ENCODE data around the gene NOS1. TPM values are rescaled to one million over a fixed set of nuclear protein-coding genes. Genes with fewer than 3 reads are reported as not detected.
"Not testable (repeated sequence)": the region's sequence is repeated elsewhere in the genome, so short reads cannot be mapped to it uniquely, and the experiment has no call there.

The NOS1 gene
- total RNA-seq, 1 donor from 2014 or later = not detected

GRCh38 chr12:117182866-117183265 is 178.6 kb downstream of the NOS1 start:
- TF ChIP-seq CTCF (IDR thresholded peaks at IDR 0.05) = no peak
- Mint-ChIP-seq H3K4me3 (ENCODE audit: unreplicated experiment) (no peak overlapping the region), H3K36me3 (ENCODE audit: low read depth) (peaks cover 34% of the 10 kb centered on the region), H3K9me3 (ENCODE audit: low read depth) (peaks cover 9% of the 10 kb centered on the region), H3K4me1 (ENCODE audit: low read depth) (no peaks in the 10 kb centered on the region), H3K27me3 (ENCODE audit: low read depth) (no peaks in the 10 kb centered on the region), H3K27ac (ENCODE audit: unreplicated experiment) (no peak overlapping the region)
- DNase-seq (ENCODE audit: low spot score) = no peak

DNA sequence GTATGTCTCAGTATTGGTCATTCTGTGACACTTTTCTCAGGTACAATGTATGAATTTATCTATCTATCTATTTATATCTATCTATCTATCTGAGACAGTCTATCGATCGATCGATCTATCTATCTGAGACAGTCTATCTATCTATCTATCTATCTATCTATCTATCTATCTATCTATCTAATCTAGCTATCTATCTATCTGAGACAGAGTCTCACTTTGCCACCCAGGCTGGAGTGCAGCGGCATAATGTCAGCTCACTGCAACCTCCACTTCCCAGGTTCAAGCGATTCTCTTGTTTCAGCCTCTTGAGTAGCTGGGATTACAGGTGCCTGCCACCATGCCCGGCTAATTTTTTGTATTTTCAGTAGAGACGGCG is 180.0 kb downstream of the NOS1 start:
- not testable (repeated sequence) for H3K4me3 Mint-ChIP-seq (ENCODE audit: unreplicated experiment); H3K9me3 Mint-ChIP-seq (ENCODE audit: low read depth); H3K4me1 Mint-ChIP-seq (ENCODE audit: low read depth); DNase-seq (ENCODE audit: low spot score); H3K27me3 Mint-ChIP-seq (ENCODE audit: low read depth); H3K27ac Mint-ChIP-seq (ENCODE audit: unreplicated experiment)
- H3K36me3 Mint-ChIP-seq (ENCODE audit: low read depth) = peaks cover 38% of the 10 kb centered on the region

DNA sequence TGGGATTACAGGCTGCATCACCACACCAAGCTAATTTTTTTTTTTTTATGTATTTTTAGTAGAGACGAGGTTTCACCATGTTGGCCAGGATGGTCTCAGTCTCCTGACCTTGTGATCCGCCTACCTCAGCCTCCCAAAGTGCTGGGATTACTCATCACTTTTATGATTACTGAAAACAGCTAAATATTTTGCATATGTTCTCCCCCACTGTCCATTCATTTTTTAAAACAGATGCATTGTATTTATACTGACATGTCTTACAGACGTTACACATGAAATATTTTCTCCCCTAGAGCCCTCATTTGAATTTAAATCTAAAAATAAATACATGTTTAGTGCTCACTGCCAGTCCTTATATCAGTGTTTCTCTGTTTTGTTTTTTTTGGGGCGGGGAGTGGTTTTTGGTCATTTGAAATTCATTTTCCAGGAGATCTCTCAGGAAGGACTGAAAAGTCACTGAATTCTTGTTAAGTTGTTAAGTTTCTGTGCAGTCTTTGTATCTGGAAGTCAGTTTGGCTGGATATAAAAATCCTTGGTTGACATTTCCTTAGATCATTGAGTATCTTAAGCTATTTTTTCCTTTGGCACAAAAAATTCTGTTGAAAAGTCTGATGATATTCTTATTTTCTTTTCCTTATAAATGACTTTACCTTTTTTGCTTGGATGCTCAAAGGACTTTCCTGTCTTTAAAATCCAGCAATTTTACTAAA is 180.5 kb downstream of the NOS1 start:
- Mint-ChIP-seq H3K36me3 (ENCODE audit: low read depth) (peaks cover 43% of the 10 kb centered on the region), H3K4me3 (ENCODE audit: unreplicated experiment) (no peak overlapping the region), H3K27me3 (ENCODE audit: low read depth) (no peaks in the 10 kb centered on the region), H3K4me1 (ENCODE audit: low read depth) (no peaks in the 10 kb centered on the region), H3K27ac (ENCODE audit: unreplicated experiment) (no peak overlapping the region), H3K9me3 (ENCODE audit: low read depth) (peaks cover 9% of the 10 kb centered on the region)
- no peak for TF ChIP-seq CTCF (IDR thresholded peaks at IDR 0.05)
- DNase-seq (ENCODE audit: low spot score) = no peak

DNA sequence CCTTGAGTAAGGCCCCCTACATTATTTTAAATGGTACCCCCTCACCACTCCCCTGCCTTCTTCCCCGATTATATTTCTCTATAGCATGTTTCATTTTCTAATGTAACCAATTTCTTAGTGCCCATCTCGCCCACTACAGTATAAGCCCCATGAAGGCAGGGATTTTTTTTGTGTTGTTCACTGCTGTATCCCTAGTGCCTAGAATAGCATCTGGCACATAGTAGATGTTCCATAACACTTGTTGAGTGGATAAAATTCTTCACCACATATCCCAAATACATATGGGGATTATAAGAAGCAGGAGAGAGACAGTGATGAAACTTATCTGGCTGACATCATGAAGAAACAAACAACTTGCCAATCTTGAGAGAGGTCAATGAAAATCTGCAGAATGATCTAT is 182.7 kb downstream of the NOS1 start:
- peaks cover 47% of the 10 kb centered on the region for H3K36me3 Mint-ChIP-seq (ENCODE audit: low read depth)
- H3K9me3 Mint-ChIP-seq (ENCODE audit: low read depth) = peaks cover 9% of the 10 kb centered on the region
- H3K4me3 Mint-ChIP-seq (ENCODE audit: unreplicated experiment) = no peak overlapping the region
- no peaks in the 10 kb centered on the region for H3K4me1 Mint-ChIP-seq (ENCODE audit: low read depth)
- TF ChIP-seq CTCF (IDR thresholded peaks at IDR 0.05) = no peak
- no peaks in the 10 kb centered on the region for H3K27me3 Mint-ChIP-seq (ENCODE audit: low read depth)
- DNase-seq (ENCODE audit: low spot score) = no peak
- no peak overlapping the region for H3K27ac Mint-ChIP-seq (ENCODE audit: unreplicated experiment)

- Mint-ChIP-seq H3K9me3 (ENCODE audit: low read depth) (peaks cover 9% of the 10 kb centered on the region), H3K27ac (ENCODE audit: unreplicated experiment) (no peak overlapping the region), H3K4me1 (ENCODE audit: low read depth) (no peaks in the 10 kb centered on the region), H3K36me3 (ENCODE audit: low read depth) (peaks cover 48% of the 10 kb centered on the region), H3K27me3 (ENCODE audit: low read depth) (no peaks in the 10 kb centered on the region), H3K4me3 (ENCODE audit: unreplicated experiment) (no peak overlapping the region)
- DNase-seq (ENCODE audit: low spot score) = no peak
- TF ChIP-seq CTCF (IDR thresholded peaks at IDR 0.05) = no peak
Measured at GRCh38 chr12:117178301-117178700, 183.1 kb downstream of the NOS1 start.

- Mint-ChIP-seq H3K4me3 (ENCODE audit: unreplicated experiment) (no peak overlapping the region), H3K36me3 (ENCODE audit: low read depth) (peaks cover 53% of the 10 kb centered on the region), H3K27ac (ENCODE audit: unreplicated experiment) (no peak overlapping the region), H3K9me3 (ENCODE audit: low read depth) (no peaks in the 10 kb centered on the region), H3K4me1 (ENCODE audit: low read depth) (no peaks in the 10 kb centered on the region), H3K27me3 (ENCODE audit: low read depth) (no peaks in the 10 kb centered on the region)
- DNase-seq (ENCODE audit: low spot score) = no peak
- TF ChIP-seq CTCF (IDR thresholded peaks at IDR 0.05) = no peak
Measured at GRCh38 chr12:117172168-117172567, 189.3 kb downstream of the NOS1 start.
